Central memory CD4-positive, alpha-beta T cell (primary cell): ENCODE results near the gene XPR1.

ENCODE experiments used
- DNase-seq: peaks from one replicate; pipeline ENCODE4 v3.0.0; 2022

Gene XPR1

DNA sequence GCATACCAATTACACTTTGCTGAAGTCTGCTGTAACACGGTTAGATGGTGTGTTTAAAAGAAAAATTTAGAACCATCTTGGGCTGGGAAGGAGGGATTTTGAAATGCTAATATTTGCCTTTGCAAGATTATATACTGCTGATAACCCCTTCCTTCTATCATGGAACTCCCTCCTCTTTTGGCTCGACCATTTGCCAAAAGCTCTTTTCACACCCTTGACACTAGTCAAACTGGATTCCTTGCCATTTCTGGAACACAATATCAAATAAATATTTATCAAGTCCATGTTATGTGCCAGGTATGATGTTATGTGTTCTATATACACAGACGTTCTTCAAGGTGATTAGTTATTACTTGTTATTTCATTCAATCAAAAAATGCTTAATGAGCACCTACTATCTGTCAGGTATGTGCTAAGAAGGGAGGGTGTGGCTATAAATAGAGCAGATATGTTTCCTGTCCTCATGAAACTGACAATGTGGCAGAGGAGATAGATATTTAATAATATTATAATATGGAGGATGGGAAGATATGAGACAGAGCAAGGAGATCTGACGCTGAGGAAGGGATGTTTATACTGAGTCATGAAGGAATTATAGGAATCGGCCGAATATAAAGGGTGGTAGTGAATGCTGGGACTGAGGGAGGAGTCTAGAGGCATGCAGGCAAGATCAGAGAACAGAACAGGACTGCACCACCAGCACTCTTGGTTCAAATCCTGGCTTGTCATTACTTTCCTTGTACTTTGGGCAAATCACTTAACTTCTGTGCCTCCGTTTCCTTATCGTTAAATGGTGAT is 16.1 kb upstream of the XPR1 start:
- DNase-seq, result no peak

GRCh38 chr1:180616439-180616838 is 15.4 kb upstream of the XPR1 start:
- no peak for DNase-seq

DNA sequence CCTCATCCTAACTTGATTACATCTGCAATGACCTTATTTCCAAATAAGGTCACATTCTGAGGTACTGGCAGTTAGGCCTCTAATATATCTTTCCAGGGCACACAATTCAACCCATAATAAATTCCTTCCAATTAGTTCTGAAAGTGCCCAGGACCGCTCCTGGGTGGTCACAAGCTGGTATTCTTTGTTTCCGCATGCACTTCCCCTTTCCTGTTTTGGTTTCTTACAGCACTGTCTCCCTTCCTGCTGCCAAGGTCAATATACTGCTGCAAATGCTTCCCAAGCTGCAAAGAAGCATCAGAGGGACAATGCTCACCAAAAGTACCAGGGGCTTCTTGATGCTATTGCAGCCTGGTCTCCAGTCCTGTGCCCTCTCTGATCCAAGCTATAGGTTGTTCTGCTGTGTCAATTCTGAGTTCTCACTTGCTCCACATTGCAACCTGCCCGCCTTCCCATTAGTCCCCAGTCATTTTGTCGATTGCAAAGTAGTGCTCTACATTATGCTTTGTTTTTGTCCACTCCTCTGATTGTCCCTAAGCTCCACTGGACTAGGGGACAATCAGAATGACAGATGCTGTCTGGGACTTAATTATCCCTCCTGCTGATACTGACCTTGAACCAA is 13.9 kb upstream of the XPR1 start:
- no peak for DNase-seq

DNA sequence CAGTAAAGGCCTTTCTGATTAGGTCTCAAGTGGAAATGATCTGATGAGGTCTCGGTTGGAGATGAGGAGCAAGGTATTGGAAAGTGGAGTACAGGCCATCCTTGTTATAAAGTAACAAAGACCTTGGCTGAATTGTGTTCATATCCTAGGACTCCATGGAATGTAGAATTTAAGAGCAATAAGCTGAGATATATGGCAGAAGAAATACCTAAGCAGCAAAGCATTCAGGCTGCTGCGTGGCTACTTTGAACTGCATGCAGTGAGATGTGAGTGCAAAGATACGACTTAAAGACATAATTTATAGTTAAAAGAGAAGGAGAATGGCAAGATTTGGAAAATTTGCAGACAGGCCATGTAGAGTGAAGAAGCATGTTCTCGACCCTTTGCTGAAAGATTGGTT is 11.2 kb upstream of the XPR1 start:
- no peak for DNase-seq

DNA sequence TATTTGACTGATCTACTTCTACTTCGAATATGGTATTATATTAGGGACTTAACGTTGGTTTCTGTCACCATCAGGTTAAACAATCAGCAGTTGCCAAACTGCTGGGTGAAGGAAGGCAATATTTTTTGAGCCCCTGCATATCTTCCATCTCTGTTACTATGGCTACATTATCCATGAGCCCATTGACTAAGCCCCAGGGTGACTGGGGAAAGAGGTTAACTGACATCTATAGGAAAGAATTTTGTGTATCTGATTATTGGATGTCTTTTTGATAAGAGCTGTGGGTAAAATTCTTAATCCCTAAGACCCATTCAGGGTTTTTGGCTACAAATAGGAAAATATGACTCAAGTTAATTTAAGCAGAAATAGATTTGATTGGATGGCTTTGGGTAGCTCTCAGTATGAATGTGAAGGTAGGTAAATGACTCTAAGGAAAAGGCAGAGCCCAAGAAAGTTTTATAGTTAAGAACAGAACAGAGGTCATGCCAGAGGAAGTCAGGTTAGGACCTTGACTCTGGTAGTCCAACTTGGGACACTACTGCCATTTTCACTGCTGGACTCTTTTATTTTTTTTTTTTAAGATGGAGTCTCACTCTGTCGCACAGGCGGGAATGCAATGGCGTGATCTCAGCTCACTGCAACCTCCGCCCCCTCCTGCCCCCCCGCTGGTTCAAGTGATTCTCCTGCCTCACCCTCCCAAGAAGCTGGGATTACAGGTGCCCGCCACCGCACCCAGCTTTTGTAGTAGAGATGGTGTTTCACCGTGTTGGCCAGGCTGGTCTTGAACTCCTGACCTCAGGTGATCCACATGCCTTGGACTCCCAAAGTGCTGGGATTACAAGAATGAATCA is 8.9 kb upstream of the XPR1 start:
- DNase-seq, result no peak

- no peak for DNase-seq
These were observed 8.1 kb upstream of the XPR1 start for GRCh38 chr1:180623579-180624347.

GRCh38 chr1:180626711-180627110 is 5.1 kb upstream of the XPR1 start:
- no peak for DNase-seq

DNA sequence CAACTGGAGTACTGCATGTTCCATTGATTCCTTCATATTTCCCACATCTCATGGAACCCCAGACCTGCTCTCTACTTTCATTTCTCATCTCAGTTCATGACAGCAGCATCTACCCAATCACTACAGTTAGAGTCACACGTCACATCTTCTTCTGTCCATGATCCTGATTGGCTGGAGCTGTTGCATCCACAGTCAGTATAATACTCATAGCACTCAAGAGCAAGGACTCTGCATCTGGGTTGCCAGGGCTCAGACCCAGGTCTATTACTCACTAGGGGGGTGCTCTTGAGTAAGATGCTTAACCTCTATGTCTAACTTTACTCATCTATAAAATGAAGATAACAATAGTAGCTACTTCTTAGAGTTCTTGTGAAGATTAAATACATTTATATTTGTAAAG is 4.4 kb upstream of the XPR1 start:
- DNase-seq, result no peak

- no peak for DNase-seq
These were observed 3.2 kb upstream of the XPR1 start for GRCh38 chr1:180628646-180629045.

DNA sequence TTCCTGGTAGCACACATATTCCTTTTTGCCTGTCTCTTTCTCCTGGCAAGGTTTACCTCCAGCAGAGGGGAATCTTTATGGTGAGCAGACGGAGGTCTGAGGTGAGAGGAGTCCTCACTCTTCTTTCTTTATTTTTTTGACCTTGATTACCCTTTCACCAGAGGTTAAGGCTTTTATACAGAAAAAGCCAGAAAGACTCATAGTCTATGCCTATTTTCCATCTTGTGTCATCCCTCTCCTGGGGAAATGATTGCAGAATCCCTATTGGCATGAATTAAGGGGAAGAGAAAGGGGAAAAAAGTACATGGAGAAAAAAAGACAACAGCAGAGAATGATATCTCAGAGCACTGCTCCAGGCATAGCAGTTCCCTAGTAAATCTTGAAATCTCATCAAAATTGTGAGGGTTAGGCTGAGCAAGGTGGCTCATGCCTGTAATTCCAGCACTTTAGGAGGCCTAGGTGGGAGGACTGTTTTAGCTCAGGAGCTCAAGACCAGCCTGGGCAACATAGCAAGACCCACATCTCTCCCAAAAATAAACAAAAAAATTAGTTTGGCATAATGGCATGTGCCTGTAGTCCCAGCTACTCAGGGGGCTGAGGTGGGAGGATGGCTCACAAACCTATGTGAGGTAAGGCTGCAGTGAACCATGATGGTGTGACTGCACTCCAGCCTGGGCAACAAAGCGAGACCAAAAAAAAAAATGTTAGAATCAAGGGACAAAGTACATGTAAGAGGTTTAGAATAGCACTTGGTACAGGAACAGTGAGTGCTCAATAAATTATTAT is 1.2 kb upstream of the XPR1 start:
- DNase-seq, result no peak

- no peak for DNase-seq
These were observed 542 bp upstream of the XPR1 start for GRCh38 chr1:180631194-180631765.

- DNase-seq, result peak; percentile 61
These were observed 669 bp downstream of the XPR1 start for GRCh38 chr1:180632326-180633056.

DNA sequence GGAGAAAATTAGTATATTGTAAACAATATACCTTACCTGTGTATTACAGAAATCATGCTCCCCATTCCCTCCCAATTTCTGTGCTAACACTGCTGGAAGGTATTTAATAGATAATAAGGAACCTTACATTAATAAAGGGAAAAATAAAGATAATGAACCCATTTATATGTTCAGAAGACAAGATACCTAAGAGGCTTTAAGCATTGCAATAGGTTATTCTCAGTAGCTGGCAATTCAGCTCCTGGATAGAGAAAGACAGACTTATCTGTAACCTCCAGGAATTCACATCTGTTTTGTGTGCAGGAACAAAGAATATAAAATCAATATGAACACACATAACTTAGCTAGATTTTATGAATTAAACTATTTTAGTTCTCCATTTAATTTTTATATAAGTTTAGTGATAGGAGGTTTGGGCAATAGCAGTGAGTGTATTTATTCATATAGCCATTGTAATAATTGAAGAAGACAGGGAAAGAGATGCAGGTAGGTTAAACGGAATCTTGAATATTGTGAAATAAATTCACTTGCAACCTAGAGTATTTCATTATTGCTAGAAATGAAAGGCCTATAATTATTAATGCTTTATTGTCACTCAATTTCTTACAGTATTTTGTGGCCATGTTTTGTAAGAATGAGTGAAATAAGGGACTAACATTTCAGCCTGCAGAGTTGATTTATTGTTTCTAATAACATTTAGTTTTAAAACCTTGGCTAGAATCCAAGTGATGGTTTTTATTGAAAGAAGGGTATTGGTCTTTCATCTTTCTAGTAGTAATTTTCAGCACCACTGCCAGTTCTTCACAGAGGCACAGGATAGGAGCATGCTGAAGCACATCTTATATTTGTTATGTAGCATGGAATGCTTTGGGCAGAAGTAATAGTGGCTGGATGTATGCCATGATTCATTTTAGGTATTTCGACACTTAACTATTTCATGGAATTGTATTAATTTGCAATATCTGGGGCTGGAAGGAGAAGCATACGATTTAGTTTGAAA is 1.5 kb downstream of the XPR1 start:
- DNase-seq, result no peak

GRCh38 chr1:180636138-180636537 is 4.3 kb downstream of the XPR1 start:
- no peak for DNase-seq

DNA sequence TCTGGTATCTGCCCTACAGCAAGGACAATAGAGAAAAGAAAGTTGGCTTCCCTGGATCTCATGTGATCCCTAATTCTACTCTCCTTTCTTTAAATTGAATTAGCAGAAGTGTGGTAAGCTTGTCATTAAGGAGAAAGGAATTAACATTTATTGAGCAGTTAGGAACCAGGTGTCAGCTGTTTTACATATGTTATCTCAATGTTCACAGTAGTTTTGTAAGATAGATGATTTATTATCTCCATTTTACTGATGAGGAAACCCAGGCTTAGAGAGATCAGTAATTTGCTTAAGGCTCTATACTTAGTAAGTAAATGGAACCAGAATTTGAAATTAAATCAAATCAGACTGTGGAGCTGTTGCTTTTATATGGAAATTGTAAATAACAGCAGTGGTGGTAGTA is 8.0 kb downstream of the XPR1 start:
- DNase-seq, result no peak

DNA sequence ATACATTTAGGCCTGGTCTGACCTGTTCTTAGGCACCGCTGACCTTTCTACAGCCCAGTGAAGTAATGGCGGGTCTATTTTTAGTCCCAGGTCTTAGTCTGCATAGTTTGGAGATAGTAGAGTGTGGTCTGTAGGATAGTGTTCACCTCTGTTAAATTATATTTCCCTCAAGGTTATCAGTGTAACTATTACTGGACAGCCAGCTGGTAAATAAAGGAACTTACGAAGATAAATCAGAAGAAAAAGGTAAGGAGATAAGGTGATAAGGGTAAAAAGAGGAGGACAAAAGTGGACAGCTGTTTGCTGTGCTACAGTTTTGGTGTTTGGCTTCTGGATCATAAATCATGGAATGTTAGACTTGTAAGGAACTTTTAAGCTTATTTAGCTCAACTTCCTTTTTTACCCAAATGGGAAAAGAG is 8.7 kb downstream of the XPR1 start:
- DNase-seq, result no peak

- DNase-seq, result no peak
These were observed 9.8 kb downstream of the XPR1 start for GRCh38 chr1:180641662-180642061.

DNA sequence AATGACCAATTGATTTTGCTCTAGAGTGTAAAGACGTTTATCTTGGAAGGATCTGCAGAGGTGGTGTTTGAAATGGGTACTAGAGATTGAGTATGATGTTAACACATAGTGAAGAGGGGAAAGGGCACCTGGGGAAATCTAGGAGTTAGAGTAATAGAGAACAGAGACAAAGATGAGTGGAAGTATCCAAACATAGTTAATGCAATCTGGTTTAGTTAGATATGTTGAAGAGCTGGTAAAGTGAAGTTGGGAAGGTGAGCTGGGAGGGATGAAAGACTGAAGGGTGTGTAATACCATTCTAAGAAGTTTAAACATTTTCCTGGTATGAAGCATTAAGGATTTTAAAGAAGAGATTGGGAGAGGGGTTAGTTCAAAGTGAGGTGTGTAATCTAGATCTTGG is 11.0 kb downstream of the XPR1 start:
- no peak for DNase-seq

GRCh38 chr1:180643693-180644092 is 11.9 kb downstream of the XPR1 start:
- DNase-seq, result no peak
